ENCODE measurements around the gene STRN4. TPM values are rescaled to one million over a fixed set of nuclear protein-coding genes. Genes with fewer than 3 reads are reported as not detected.
"Not testable (repeated sequence)": the region's sequence is repeated elsewhere in the genome, so short reads cannot be mapped to it uniquely, and the experiment has no call there.

Gene STRN4
- total RNA-seq, 1 donor from 2014 or later: 105 TPM

GRCh38 chr19:46784262-46785053, 38.2 kb upstream of the STRN4 start:
- Mint-ChIP-seq H3K36me3 (peaks cover 13% of the 10 kb centered on the region), H3K4me3 (peak overlapping the region; percentile 97), H3K27ac (peak overlapping the region; percentile 94), H3K9me3 (peaks cover 3% of the 10 kb centered on the region), H3K4me1 (ENCODE audit: unreplicated experiment) (peaks cover 39% of the 10 kb centered on the region), H3K27me3 (no peaks in the 10 kb centered on the region)
- TF ChIP-seq, protein P1, sequence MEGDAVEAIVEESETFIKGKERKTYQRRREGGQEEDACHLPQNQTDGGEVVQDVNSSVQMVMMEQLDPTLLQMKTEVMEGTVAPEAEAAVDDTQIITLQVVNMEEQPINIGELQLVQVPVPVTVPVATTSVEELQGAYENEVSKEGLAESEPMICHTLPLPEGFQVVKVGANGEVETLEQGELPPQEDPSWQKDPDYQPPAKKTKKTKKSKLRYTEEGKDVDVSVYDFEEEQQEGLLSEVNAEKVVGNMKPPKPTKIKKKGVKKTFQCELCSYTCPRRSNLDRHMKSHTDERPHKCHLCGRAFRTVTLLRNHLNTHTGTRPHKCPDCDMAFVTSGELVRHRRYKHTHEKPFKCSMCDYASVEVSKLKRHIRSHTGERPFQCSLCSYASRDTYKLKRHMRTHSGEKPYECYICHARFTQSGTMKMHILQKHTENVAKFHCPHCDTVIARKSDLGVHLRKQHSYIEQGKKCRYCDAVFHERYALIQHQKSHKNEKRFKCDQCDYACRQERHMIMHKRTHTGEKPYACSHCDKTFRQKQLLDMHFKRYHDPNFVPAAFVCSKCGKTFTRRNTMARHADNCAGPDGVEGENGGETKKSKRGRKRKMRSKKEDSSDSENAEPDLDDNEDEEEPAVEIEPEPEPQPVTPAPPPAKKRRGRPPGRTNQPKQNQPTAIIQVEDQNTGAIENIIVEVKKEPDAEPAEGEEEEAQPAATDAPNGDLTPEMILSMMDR (conservative IDR thresholded peaks at IDR 0.05): peak; percentile 44
- DNase-seq (ENCODE audit: extremely low spot score, unreplicated experiment): peak; percentile 76

DNA sequence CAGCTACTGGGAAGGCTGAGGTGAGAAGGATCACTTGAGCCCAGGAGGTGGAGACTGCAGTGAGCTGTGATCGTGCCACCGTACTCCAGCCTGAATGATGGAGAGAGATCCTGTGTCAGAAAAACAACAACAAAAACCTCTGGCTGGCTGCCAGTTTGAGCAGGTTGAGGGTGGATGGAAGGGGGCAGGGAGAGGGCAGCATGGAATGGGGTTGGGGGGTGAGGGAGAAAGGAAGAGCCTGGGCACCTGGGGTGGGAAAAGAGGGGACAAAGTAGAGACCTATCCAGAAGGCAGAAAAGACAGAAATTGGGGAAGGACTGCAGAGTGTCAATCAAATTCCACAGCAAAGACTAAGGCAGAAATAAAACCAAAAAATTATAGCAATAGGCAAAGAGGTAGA, 37.4 kb upstream of the STRN4 start:
- peak overlapping the region; percentile 94 for H3K27ac Mint-ChIP-seq
- H3K9me3 Mint-ChIP-seq: no peaks in the 10 kb centered on the region
- DNase-seq (ENCODE audit: extremely low spot score, unreplicated experiment): no peak
- H3K4me1 Mint-ChIP-seq (ENCODE audit: unreplicated experiment): peaks cover 36% of the 10 kb centered on the region
- H3K4me3 Mint-ChIP-seq: peak overlapping the region; percentile 97
- H3K27me3 Mint-ChIP-seq: no peaks in the 10 kb centered on the region
- H3K36me3 Mint-ChIP-seq: peaks cover 13% of the 10 kb centered on the region
- TF ChIP-seq, protein P1 (conservative IDR thresholded peaks at IDR 0.05): no peak

DNA sequence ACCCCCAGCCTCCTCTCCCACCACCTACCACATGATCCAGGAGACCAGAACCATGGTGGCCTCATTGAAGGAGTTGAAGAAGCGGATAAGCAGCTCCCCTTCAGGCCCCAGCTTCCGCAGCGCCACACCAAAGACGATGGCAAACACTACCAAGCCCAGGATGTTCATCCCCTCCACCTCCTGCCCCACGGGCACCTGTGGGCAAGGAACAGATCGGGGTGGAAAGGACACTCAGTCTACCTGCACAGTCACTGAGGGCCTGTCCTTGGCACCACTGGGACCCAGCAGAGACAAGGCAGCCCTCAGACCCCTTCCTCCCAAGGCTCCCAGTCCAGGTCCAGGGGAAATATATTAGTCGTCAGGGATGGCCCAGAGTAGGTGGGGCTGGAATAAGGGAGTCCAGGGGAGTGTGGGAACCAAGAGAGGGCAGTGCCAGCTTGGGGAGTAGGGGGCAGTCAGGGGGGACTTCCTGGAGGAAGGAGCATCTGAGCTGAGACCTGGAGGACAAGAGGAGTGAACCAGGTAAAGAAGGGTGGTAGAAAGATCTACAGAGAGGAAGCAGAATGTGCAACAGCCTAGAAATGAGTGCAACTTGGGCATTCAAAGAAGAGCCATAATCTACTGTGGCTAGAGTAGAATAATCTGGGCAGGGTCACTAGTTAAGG, 36.2 kb upstream of the STRN4 start:
- H3K27me3 Mint-ChIP-seq: no peaks in the 10 kb centered on the region
- peaks cover 36% of the 10 kb centered on the region for H3K4me1 Mint-ChIP-seq (ENCODE audit: unreplicated experiment)
- H3K4me3 Mint-ChIP-seq: peak overlapping the region; percentile 28
- H3K27ac Mint-ChIP-seq: peak overlapping the region; percentile 34
- H3K9me3 Mint-ChIP-seq: no peaks in the 10 kb centered on the region
- DNase-seq (ENCODE audit: extremely low spot score, unreplicated experiment): no peak
- peaks cover 16% of the 10 kb centered on the region for H3K36me3 Mint-ChIP-seq
- TF ChIP-seq, protein P1 (conservative IDR thresholded peaks at IDR 0.05): no peak

GRCh38 chr19:46777956-46778645, 31.9 kb upstream of the STRN4 start:
- not testable (repeated sequence) for H3K4me1 Mint-ChIP-seq (ENCODE audit: unreplicated experiment); DNase-seq (ENCODE audit: extremely low spot score, unreplicated experiment); H3K27me3 Mint-ChIP-seq; H3K4me3 Mint-ChIP-seq; H3K9me3 Mint-ChIP-seq
- Mint-ChIP-seq H3K36me3 (peaks cover 23% of the 10 kb centered on the region), H3K27ac (peak overlapping the region; percentile 26)

GRCh38 chr19:46776927-46777911, 31.0 kb upstream of the STRN4 start:
- Mint-ChIP-seq H3K27ac (peak overlapping the region; percentile 26), H3K36me3 (peaks cover 16% of the 10 kb centered on the region), H3K27me3 (no peaks in the 10 kb centered on the region), H3K9me3 (no peaks in the 10 kb centered on the region), H3K4me3 (no peak overlapping the region), H3K4me1 (ENCODE audit: unreplicated experiment) (no peaks in the 10 kb centered on the region)
- no peak for DNase-seq (ENCODE audit: extremely low spot score, unreplicated experiment)
- TF ChIP-seq, protein P1 (conservative IDR thresholded peaks at IDR 0.05): no peak
